Measurements from ENCODE around the gene CLASP1.
A peak's percentile ranks its signal among the peaks of the same experiment; 100 is the strongest.

The CLASP1 gene

DNA sequence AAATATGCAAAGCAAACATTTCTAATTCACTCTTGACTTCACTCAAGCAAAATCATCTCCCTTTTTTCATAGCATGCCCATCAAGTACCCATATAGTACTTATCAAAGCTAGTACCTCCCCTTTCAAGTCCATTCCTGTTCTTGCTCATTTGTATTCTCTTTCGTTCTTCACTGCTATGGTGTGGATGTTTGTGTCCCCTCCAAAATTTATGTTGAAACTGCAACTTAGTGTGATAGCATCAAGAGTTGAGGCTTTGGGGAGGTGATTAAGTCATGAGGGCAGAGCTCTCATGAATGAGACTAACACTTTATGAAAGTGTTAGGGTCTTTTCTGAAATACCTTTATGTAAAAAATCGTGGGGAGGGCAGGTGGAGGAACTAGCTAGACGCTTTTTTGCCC lies 65.7 kb downstream of the CLASP1 start:
- TF ChIP-seq, protein P1, sequence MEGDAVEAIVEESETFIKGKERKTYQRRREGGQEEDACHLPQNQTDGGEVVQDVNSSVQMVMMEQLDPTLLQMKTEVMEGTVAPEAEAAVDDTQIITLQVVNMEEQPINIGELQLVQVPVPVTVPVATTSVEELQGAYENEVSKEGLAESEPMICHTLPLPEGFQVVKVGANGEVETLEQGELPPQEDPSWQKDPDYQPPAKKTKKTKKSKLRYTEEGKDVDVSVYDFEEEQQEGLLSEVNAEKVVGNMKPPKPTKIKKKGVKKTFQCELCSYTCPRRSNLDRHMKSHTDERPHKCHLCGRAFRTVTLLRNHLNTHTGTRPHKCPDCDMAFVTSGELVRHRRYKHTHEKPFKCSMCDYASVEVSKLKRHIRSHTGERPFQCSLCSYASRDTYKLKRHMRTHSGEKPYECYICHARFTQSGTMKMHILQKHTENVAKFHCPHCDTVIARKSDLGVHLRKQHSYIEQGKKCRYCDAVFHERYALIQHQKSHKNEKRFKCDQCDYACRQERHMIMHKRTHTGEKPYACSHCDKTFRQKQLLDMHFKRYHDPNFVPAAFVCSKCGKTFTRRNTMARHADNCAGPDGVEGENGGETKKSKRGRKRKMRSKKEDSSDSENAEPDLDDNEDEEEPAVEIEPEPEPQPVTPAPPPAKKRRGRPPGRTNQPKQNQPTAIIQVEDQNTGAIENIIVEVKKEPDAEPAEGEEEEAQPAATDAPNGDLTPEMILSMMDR (conservative IDR thresholded peaks at IDR 0.05; ENCODE audit: control insufficient read depth, insufficient read depth, low read depth, low read length), result no peak
- no peak overlapping the region for H3K4me3 ChIP-seq (ENCODE audit: control insufficient read depth, low read depth, low read length)
- DNase-seq (ENCODE audit: low read depth), result no peak

DNA sequence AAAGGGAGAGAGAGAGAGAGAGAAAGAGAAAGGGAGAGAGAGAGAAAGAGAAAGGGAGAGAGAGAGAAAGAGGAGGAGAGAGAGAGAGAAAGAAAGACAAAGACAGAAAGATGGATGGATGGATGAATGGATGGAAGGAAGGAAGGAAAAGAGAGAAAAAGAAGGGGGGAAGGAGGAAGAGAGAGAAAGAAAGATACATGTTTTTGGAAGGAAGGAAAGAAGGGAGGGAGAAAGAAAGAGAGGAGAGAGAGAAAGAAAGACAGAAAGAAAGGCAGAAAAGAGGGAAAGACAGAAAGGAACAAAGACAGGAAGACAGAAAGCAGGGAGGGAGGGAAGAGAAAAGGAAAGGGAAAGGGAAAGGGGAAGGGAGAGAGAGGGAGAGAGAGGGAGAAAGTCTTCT lies 67.0 kb downstream of the CLASP1 start:
- TF ChIP-seq, protein P1 (conservative IDR thresholded peaks at IDR 0.05; ENCODE audit: control insufficient read depth, insufficient read depth, low read depth, low read length), result no peak
- DNase-seq (ENCODE audit: low read depth), result no peak
- no peak overlapping the region for H3K4me3 ChIP-seq (ENCODE audit: control insufficient read depth, low read depth, low read length)

DNA sequence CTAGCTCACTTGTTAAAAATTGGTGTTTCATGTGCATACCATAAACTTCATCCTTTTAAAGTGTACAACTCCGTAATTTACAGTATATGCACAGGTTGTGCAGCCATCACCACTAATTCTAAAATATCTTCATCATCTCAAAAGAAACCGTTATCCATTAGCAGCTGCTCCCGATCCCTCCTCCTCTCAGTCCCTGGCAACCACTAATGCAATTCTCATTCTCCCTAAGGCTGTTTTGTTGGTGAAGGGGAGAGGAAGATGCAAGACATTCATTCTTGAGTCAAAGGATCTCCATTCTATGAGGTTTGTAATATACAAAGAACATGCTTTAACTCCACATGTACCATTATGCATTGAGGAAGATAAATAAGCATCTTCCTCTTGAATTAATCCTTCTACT lies 70.0 kb downstream of the CLASP1 start:
- TF ChIP-seq, protein P1 (conservative IDR thresholded peaks at IDR 0.05; ENCODE audit: control insufficient read depth, insufficient read depth, low read depth, low read length), result no peak
- H3K4me3 ChIP-seq (ENCODE audit: control insufficient read depth, low read depth, low read length), result no peak overlapping the region
- DNase-seq (ENCODE audit: low read depth), result no peak

DNA sequence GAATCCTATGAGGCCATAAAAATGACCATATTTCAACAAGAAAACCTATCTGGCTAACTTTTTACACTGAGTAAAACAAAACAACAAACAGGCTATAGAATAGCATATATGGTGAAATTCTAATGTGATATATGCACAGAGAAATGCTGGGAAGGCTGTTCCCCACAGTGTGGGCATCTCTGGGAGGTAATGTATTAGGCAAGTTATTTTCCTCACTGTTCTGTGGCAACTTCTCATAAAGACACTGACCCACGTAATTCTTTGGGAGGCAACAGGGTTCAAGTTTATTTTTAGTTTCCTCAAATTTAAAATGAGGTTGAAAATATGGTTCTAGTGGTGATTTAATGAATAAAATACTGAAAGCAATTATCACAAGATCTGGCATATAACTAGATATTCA lies 71.9 kb downstream of the CLASP1 start:
- H3K4me3 ChIP-seq (ENCODE audit: control insufficient read depth, low read depth, low read length), result no peak overlapping the region
- TF ChIP-seq, protein P1 (conservative IDR thresholded peaks at IDR 0.05; ENCODE audit: control insufficient read depth, insufficient read depth, low read depth, low read length), result no peak
- DNase-seq (ENCODE audit: low read depth), result no peak

DNA sequence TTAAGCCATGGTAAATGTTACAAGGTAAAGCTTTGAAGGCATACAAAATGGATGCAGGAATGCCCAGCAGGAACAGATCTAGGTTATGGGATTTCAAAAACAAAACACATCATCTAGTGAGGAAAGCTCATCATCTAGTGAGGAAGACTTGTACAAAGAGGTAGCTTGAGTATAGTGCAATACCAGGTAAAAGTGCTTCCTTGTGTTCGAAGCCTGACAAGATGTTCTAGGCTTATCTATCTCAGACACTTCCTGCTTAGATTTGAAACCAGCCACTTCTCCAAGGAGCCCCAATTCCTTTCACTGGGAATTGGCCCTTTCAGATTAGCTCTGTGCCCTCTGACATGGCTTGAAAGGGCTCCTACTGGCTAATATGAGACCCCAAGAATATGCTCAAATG lies 73.0 kb downstream of the CLASP1 start:
- DNase-seq (ENCODE audit: low read depth), result no peak
- TF ChIP-seq, protein P1 (conservative IDR thresholded peaks at IDR 0.05; ENCODE audit: control insufficient read depth, insufficient read depth, low read depth, low read length), result no peak
- no peak overlapping the region for H3K4me3 ChIP-seq (ENCODE audit: control insufficient read depth, low read depth, low read length)

DNA sequence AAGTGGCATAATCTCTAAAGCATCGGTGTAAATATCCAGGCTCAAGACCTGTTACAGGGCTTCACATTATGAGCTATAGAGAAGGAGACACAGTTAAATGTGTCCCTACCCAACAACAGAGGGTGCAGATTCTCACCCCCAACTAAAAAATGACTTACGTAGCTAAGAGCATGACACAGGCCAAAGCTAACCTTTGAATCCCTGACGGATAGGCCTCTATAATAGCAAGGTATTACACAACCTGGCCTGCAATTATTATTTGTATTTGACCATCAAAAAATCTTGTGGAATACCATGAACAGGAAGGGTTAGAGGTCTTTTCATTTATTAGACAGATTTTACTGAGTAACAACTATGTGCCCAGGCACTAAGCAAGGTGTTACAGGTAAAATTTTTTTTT lies 73.5 kb downstream of the CLASP1 start:
- no peak overlapping the region for H3K4me3 ChIP-seq (ENCODE audit: control insufficient read depth, low read depth, low read length)
- DNase-seq (ENCODE audit: low read depth), result no peak
- TF ChIP-seq, protein P1 (conservative IDR thresholded peaks at IDR 0.05; ENCODE audit: control insufficient read depth, insufficient read depth, low read depth, low read length), result no peak

DNA sequence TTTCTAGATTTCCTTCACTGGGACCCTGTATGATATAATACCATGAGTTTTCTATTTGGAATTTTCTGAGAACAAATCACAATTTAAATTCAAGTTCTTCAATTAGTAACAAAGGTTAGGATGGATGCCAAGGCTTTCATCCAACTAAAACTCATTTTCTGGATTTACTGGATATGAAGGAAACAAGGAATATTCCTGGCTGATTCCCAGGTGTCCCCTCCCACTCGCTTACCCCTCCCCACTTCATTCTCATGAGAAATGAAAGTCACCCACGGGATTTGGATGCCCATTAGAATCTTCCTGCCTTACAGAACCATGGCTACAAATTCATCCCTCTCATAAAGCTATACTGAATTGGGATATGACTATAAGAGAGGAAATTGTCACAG lies 78.6 kb downstream of the CLASP1 start:
- H3K4me3 ChIP-seq (ENCODE audit: control insufficient read depth, low read depth, low read length), result no peak overlapping the region
- TF ChIP-seq, protein P1 (conservative IDR thresholded peaks at IDR 0.05; ENCODE audit: control insufficient read depth, insufficient read depth, low read depth, low read length), result no peak
- peak; percentile 24 for DNase-seq (ENCODE audit: low read depth)

Data from fibroblast of mammary gland (primary cell).